G401.6 (cell line): Measurements from ENCODE around the gene EME2.
"Not testable (repeated sequence)": the region's sequence is repeated elsewhere in the genome, so short reads cannot be mapped to it uniquely, and the experiment has no call there.

Source experiments
- FAIRE-seq: peaks from 2 replicates; lab custom pipeline; 2012; peaks lifted over from hg19 to GRCh38; lab: Jason Lieb, UNC

The EME2 gene

GRCh38 chr16:1791256-1791942 is 18.8 kb downstream of the EME2 start:
- FAIRE-seq, result no peak

DNA sequence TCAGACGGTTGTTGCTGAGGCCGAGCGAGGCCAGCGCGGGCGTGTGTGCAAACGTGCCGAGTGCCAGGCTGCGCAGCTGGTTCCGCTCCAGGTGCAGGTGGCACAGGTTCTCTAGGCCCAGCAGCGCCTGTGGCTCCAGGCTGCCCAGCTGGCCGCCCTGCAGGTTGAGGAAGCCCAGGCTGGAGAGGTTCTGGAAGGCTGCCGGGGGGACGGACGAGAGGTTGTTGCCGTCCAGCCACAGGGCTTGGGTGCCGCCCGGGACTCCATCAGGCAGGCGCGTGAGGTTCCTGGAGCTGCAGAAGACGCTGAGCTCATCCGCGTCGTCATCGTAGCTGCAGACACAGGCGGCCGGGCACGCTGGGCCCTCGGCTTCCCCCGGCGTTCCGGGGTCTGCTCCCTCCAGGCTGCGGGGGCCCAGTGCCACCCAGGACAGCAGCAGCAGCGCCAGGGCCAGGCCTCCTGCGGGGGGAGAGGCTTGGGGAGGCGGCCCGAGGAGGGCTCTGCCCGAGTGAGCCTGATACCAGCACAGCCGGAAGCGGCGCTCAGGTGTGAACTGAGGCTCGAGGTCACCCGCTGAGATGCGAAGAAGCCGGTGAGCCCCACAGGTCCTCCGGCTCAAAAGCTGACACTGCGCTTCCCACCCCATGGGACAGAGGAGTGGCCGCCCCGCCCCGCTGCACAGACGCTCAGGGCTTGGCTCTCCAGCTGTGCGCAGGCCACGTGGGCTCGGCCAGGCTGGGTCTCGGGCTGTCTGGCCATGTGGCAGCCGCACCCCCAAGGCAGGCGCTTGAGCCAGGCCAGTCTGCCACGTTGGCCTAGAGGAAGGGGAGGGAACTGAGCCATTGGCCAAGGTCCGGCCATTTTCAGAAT is 19.6 kb downstream of the EME2 start:
- no peak for FAIRE-seq

DNA sequence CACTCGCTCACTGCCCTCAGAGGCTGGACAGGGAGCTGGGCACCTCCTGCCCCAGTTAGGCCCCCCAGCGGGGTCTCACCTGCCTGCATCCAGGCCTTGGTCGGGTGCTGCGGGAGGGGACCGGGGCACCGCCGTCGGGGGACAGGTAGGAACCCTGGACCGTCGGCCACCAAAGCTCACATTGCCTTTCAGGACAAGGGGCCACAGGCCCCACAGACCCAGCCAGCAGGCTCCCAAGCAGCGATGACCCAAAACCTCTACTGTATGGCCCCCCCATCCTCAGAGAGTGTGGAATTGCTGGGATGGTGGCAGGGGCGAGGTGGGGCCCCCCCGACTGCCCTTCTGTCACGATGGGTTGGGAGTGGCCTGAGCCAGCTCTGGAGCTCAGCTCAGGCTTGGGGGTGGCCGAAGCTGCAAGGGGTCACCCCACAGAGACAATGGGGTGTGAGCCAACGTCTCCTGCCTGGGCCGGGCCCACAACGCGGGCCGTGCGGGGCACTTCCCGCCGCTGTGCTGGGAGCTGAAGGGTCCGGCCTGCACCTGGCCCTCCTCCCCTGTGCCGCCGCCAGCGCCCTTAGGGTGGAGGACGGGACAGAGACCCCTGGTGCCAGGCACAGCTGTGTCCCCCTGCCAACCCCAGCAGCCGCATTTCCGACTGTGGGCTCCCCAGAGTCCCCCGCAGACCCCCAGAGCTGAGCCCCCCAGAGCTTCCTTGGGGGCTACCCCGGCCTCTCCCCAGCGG is 20.4 kb downstream of the EME2 start:
- no peak for FAIRE-seq

DNA sequence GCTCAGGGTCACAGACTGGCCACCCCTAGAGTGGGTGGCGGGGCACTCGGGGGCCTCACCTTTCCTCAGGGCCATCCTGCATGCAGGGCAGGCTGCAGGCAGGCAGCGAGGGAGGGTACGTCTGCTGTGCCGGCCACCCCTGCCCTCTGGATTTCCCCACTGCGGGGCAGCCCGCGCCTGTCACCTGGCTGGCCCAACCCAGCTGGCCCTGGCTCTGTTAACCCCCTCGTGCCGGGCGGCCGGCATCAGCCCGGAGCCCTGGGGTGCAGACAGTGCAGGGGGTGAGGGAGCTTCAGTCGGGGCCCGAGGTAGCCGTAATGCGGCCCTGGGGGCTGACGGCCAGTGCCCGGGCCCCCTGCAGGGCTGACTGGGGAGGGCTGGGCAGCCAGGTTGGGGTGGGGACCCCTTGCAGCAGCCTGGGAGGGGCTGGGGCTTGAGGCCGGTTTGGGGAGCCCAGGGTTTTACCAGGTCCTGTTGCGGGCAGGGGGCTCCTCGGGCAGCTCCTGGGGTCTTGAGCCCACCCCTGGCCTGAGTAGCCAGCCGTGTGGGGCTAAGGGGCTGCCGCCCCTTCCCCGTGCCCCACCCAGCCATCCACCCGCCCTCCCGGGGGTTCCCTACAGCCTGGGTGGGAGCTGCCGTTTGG is 21.1 kb downstream of the EME2 start, which contains the start of gene IGFALS:
Gene IGFALS (minus strand): TSS at position 128 of the 643 bp plus-strand sequence. CDS start 53 bp downstream, at position 75.
- no peak for FAIRE-seq

DNA sequence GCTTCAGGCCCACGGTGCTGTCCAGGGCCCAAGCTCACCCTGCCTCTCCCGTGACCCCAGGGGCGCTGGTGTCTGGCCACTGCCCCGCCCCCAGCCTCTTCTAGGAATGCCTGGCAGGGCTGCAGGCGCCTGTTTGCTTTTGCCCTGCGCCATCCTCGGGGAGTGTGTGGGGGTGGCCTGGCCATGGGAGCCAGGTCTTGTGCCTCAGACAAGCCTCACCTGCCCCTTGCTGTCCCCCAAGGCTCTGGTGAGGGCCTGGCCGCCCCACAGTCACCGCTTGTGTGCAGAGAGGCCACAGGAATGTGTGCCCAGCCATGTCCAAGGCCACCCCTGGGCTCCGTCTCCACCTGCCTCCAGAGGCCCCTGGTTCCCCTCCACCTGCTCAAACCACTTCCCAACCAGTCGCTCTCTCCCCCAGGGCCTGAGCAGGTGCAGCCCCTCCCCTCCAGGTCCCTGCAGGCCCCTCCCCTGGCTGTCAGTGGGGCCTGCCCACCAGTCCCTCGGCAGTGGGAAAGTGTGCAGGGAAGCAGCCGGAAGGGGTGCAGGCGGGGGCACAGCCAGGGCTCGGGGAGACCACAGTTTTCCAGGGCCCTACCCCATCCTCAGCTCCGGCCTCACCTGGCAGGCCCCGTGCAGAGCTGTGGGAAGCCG is 21.7 kb downstream of the EME2 start:
- FAIRE-seq, result no peak

DNA sequence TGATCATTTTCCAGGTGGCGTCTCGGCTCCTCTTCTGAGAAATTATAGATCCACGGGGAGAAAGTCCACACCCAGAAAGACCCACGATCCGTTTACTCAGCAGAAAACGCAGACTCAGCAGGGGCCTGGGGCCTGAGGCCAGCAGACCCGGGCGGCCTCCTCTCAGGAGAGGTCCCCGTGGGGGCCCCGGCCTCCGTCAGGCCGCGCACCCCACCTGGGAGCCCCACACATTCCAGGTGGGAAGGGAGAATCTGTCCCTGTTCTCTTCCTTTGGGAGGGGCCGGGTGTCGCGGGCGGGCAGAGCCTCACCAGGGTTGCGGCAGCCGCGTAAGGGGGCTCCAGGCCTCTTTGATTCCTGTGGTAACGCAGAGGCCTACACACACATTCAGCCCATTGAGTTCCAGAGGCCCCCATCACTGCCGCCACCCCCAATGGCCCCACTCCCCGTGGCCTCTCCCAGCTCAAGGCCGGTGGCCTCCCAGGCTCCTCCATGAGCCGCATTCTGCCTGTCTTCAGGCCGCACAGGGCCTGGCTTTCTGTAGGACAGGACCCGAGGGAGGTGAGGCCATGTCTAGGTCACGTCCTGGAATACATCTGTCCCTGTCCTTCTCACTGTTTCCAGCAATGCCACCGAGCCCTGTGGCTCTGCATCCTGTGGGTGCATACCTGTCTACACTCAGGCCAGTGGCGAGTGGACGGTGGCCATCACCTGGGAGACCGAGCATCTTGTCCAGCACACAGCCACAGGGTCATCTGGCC is 22.5 kb downstream of the EME2 start:
- no peak for FAIRE-seq

- not testable (repeated sequence) for FAIRE-seq
Measured at GRCh38 chr16:1799263-1799662, 26.7 kb downstream of the EME2 start.

GRCh38 chr16:1800701-1801100 is 28.1 kb downstream of the EME2 start:
- FAIRE-seq, result no peak

- no peak for FAIRE-seq
Measured at GRCh38 chr16:1807626-1808025, 35.0 kb downstream of the EME2 start.

DNA sequence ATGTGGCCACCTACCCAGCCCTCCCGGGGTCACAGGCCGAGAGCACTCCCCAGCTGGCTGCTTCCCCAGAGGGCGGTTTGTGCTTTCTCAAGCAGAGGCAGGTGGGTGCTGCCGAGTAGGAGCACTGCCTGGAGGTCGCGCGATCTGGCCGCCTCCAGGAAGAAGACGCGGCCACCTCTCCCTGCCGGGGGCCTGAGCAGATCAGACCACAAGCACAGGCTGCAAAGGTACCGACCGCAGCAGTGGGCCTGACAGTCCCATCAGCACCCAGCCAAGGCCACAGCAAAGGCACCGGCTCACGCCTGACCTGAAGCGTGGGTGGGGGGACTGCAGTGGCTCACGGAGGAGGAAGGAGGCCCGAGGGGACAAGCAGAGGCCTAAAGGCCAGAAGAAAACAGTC is 36.1 kb downstream of the EME2 start:
- no peak for FAIRE-seq

GRCh38 chr16:1809281-1809801 is 36.7 kb downstream of the EME2 start:
- no peak for FAIRE-seq

GRCh38 chr16:1810106-1810505 is 37.5 kb downstream of the EME2 start:
- FAIRE-seq, result no peak

DNA sequence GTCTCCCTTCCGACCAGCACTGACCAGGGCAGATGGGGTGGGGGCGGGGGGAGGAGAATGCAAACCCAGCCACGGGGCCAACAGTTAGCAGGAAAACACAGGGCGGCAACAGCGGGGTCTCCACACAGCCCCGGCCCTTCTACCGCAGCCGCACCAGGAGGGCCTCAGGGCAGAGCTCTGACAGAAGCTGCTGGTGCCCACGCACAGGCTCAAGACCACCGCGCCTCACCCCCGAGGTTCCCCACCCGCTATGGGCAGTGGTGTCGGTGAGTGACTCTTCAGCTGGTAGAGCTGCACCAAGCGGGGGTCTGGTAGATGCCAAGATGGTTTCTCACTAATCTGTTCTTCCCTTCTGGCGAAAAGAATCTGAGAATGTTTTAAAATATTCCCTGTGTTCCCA is 37.9 kb downstream of the EME2 start:
- FAIRE-seq, result no peak

GRCh38 chr16:1812732-1813163 is 40.1 kb downstream of the EME2 start:
- no peak for FAIRE-seq

GRCh38 chr16:1815461-1815860 is 42.9 kb downstream of the EME2 start:
- no peak for FAIRE-seq

- FAIRE-seq, result no peak
Measured at GRCh38 chr16:1816396-1817275, 44.0 kb downstream of the EME2 start.

DNA sequence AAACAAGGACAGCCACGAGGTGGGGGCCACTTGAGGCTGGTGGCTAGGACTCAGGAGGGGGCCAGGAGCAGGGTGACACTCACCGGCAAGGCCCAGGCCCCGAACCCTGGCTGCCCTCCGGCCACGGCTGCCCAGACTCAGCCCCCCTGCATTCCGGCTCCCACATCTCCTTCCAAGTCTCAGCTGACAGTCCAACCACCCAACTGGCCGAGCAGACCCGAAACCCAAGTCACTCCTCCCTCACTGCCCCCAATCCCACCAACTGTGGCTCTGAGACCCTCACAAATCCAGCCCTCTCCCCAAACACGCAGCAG is 44.6 kb downstream of the EME2 start:
- no peak for FAIRE-seq

DNA sequence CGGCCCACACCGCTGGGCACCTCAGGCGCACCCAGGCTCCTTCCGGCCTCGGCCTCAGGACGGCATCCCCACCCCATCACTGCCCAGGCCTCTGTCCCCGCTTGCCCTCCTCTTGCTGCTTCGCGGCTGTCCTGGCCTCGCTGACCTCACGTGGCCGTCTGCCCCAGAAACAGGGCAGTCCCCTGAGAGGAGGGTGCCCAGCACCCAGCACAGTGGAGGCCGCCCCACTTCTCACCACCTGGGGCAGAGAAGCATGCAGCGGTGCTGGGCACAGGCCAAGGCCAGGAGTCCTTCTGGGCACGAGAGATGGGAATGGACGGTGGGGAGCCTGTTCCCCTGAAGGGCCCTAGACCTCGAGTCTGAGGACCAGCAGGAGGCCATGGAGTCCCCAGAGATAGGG is 45.1 kb downstream of the EME2 start:
- FAIRE-seq, result no peak

DNA sequence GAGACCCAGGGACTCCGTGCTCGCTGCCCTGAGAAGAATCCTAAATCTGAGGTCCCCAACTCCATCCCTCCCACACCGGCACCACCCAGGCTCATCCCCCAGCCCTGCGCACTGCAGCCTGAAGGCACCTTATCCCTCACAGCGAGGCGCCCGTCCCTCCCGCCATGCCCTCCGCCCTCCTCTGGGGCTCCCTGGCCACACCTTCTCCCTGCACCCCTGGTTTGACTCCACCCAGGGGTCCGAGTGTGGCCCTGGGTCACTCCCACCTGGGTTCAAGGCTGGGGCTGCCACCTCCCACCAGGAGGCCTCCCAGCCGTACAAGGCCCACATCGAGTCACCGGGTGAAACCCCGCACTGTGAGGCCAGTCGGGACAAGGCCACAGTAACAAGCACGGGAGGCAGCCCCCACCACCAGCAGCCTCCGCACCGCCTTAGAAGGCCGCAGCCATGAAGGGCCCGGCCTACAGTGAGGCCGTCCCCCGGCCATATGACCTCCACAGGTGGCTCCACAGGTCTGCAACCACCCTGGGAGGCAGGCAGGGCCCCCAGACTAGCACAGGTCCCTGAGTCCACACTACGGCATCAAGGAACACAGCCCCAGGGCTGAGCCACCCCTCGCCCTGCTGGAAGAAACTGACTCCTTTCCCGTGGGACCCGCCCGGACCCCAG is 45.7 kb downstream of the EME2 start:
- no peak for FAIRE-seq
